Heart right ventricle (tissue), 16 donors: Measurements from ENCODE around the gene NRXN3. TPM values are rescaled to one million over a fixed set of nuclear protein-coding genes. Genes with fewer than 3 reads are reported as not detected.

Experiments
- ATAC-seq, 8 donors: fragments of 200-7000 bp; cut with Tn5 transposase; one replicate each; pipeline ENCODE4 v1.9.1; 2020; ENCODE audit warnings: mild to moderate bottlenecking in 8 of 8, moderate library complexity in 8 of 8, moderate number of reproducible peaks in 1 of 8
- DNase-seq, 2 donors: peaks; one replicate each; pipeline ENCODE4 v3.0.0-alpha.2; 2020
- H3K27ac ChIP-seq, 10 donors: fragments of 200-600 bp; sonication (generic) in 2 of 10; one replicate each; pipeline versions ENCODE4 v1.5.0 to v1.8.0; 2020 to 2022; ENCODE audit warnings: mild to moderate bottlenecking in 3 of 10
- H3K27me3 ChIP-seq, 7 donors: fragments of 200-600 bp; one replicate each; pipeline ENCODE4 v1.8.0; 2021 to 2022; ENCODE audit warnings: mild to moderate bottlenecking in 2 of 7
- H3K36me3 ChIP-seq, 9 donors: fragments of 200-600 bp; sonication (generic) in 1 of 9; one replicate each; pipeline versions ENCODE4 v1.5.0 to v1.8.0; 2020 to 2022; ENCODE audit warnings: mild to moderate bottlenecking in 2 of 9
- H3K4me1 ChIP-seq, 9 donors: fragments of 200-600 bp; sonication (generic) in 1 of 9; one replicate each; pipeline versions ENCODE4 v1.5.0 to v1.8.0; 2020 to 2022; ENCODE audit warnings: mild to moderate bottlenecking in 4 of 9
- H3K4me3 ChIP-seq, 10 donors: fragments of 200-600 bp; sonication (generic) in 2 of 10; one replicate each; pipeline versions ENCODE4 v1.5.0 to v1.8.0; 2020 to 2022; ENCODE audit warnings: mild to moderate bottlenecking in 7 of 10, moderate library complexity in 2 of 10
- H3K9me3 ChIP-seq, 11 donors: fragments of 200-600 bp in 10 of 11; sonication (generic) in 2 of 11; one replicate each; pipeline versions ENCODE4 v1.5.0 to v1.8.0; 2013 to 2022; ENCODE audit warnings: mild to moderate bottlenecking in 2 of 11, control low read depth in 1 of 11, moderate library complexity in 1 of 11
- WGBS, 2 donors: extraction: QIAGEN DNeasy Blood & Tissue Kit; methylation state at CpG; one replicate each; pipeline ENCODE4 v1.1.7; 2013; ENCODE audit warnings: inconsistent platforms in 1 of 2; 5-methylcytosine and 5-hydroxymethylcytosine counted together
- intact Hi-C, 10 donors: fragments of 100-400 bp; cut with DNase I; formaldehyde crosslinking; loops; one replicate each; pipeline versions ENCODE4 v1.11.1 to v1.14.2; 2022
- polyA plus RNA-seq, 2 donors: library from polyadenylated mRNA; stranded (reverse); fragments of 200-250 nt; gene quantifications; one replicate each; pipeline ENCODE4 v1.2.3, GENCODE V29; 2013
- total RNA-seq, 10 donors: library from RNA; stranded (reverse); fragmentation: NEBNext Ultra II Directional in 3 of 10; extraction: Animal tissue kit (Norgen Biotek cat#: 25700) in 3 of 10; gene quantifications; one replicate each; pipeline versions ENCODE4 v1.2.1 to v1.2.4, GENCODE V29; 2021 to 2023
- TF ChIP-seq, protein P1 (sequence below), 9 donors: fragments of 200-600 bp; sonication (generic) in 2 of 9; IDR thresholded peaks; one replicate each; pipeline versions ENCODE4 v1.5.0 to v1.8.0; 2021 to 2022; ENCODE audit warnings: antibody characterized with exemption in 9 of 9, mild to moderate bottlenecking in 5 of 9, moderate library complexity in 1 of 9
- donor health status: Arrhythmogenic right ventricular cardiomyopathy.
- donor health status: ischemic (EF 13 %, LVEDD 7.1; RV severe dilation, severe dysfunction).
- donor health status: healthy with polysubstance abuse.
- donor health status: DM: no; HTN: yes; CAD: no.
- donor health status: DM: no; HTN: no; CAD: no.
- donor health status: ischemic (EF 25% LVEDD 6.9; RV normal size, moderate dysfunction).
- donor health status: ischemic (EF 25% LVEDD 5.7; RV mildly dilated, moderate dysfunction).
- donor health status: healthy.
- donor health status: DM: yes; HTN: yes; CAD: no.
- donor health status: Ischemic cardiomyopathy.
- donor health status: ischemic (EF 35%, LVEDD 5.7; RV mildly dilated, moderate dysfunction).
- donor health status: nonischemic (EF 11% LVEDD 7.7; RV severe dilation, severe dysfunction).
- donor health status: DM: yes; HTN: yes; CAD: no.
- donor health status: PGD.
- donor health status: ischemic (EF 29% LVEDD 5.4; RV normal size, mild dysfunction).
- donor health status: nonischemic (EF 23%, LVEDD 6.1; RV moderate dilation, normal function).

NRXN3 gene
- total and polyA plus RNA-seq, 12 donors = 0.23 to 1.8 (median 0.87) TPM

DNA sequence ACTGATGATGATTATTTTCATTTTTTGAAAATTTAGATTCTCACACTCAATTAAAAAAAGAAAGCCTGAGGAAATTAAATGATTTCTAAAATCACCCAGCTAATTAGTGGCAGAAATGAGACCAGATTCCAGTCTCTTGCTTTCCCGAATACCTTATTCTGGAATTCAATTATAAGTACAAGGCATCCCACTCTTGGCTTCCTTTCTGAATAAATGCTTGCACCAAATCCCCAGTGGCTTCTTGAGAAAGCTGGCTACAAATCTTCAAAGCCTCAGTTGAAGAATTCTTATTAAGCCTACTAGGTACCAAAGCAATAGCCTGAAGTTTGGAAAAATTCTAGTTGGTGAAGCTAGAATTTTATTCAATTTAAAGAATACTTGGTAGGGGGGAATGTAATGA, 1564.5 kb downstream of the NRXN3 start:
- no peak overlapping the region for H3K4me3 ChIP-seq
- H3K36me3 ChIP-seq = no peaks in the 10 kb centered on the region
- intact Hi-C loops = no loop called here
- DNase-seq (no peak), ATAC-seq (no peak)
- H3K4me1 ChIP-seq = no peaks in the 10 kb centered on the region
- no peaks in the 10 kb centered on the region for H3K27me3 ChIP-seq
- WGBS, 2 donors = 64 to 76% methylated on average over 1 of the region's 1 CpG
- H3K9me3 ChIP-seq = peaks cover 0 to 43% (median 8%) of the 10 kb centered on the region in 11 donors
- H3K27ac ChIP-seq = no peak overlapping the region
- TF ChIP-seq, protein P1, sequence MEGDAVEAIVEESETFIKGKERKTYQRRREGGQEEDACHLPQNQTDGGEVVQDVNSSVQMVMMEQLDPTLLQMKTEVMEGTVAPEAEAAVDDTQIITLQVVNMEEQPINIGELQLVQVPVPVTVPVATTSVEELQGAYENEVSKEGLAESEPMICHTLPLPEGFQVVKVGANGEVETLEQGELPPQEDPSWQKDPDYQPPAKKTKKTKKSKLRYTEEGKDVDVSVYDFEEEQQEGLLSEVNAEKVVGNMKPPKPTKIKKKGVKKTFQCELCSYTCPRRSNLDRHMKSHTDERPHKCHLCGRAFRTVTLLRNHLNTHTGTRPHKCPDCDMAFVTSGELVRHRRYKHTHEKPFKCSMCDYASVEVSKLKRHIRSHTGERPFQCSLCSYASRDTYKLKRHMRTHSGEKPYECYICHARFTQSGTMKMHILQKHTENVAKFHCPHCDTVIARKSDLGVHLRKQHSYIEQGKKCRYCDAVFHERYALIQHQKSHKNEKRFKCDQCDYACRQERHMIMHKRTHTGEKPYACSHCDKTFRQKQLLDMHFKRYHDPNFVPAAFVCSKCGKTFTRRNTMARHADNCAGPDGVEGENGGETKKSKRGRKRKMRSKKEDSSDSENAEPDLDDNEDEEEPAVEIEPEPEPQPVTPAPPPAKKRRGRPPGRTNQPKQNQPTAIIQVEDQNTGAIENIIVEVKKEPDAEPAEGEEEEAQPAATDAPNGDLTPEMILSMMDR (IDR thresholded peaks at IDR 0.05) = no peak

DNA sequence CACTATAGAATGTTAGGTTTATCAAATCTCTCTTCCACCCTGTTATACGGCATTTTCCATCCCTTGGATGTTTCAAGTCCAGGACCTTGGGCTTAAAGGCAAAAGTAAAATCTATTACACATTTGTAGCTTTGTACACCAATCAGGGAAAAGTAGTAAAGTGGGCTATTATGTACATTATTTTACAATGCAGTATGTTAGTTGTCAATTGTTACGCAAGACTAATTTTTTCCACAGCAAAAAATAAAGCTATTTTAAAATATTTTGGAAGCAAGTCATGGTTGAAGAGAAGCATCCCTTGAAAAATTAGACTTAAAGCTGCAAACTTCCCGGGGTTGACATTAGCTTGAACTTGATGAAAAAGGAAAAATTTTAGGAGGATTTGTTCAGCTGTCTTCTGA, 1564.9 kb downstream of the NRXN3 start:
- DNase-seq (no peak), ATAC-seq (no peak)
- intact Hi-C loops = no loop called here
- 85 to 88% methylated on average over 3 of the region's 3 CpGs for WGBS, 2 donors
- H3K9me3 ChIP-seq = peaks cover 0 to 43% (median 8%) of the 10 kb centered on the region in 11 donors
- TF ChIP-seq, protein P1 (IDR thresholded peaks at IDR 0.05) = no peak
- H3K4me1 ChIP-seq = no peaks in the 10 kb centered on the region
- H3K4me3 ChIP-seq = no peak overlapping the region
- no peaks in the 10 kb centered on the region for H3K27me3 ChIP-seq
- H3K36me3 ChIP-seq = no peaks in the 10 kb centered on the region
- H3K27ac ChIP-seq = no peak overlapping the region

DNA sequence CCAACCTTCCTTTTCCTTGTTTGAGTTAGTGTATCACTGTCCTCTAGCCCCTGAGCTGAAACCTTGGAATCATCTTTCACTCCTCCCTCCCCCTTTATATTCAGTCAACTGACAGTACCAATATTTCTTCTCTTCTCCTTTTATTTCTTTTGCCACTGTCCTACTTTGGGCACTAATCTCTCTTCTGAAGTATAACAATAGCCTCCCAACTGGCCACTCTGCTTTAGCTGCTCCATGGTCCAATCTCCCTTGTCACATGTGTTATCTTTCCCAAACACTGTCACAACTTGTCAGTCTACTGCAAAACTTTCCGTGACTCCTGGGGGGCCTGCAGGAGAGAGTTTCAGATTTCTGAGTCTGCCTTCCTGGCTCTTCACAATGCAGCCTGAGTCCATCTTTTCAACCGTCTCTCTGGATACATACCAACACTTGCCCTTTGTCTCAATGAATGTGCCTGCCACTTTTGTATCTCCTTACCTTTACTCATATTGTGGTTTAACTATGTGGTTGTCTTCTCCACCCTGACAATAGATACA, 1570.0 kb downstream of the NRXN3 start:
- Histone ChIP-seq H3K4me1 (no peaks in the 10 kb centered on the region), H3K4me3 (no peak overlapping the region), H3K27me3 (no peaks in the 10 kb centered on the region), H3K9me3 (peaks cover 0 to 38% (median 8%) of the 10 kb centered on the region in 11 donors), H3K27ac (no peak overlapping the region), H3K36me3 (no peaks in the 10 kb centered on the region)
- TF ChIP-seq, protein P1 (IDR thresholded peaks at IDR 0.05) = no peak
- no peak for DNase-seq
- intact Hi-C loops = no loop called here
- no peak for ATAC-seq
- 20 to 39% methylated on average over 2 of the region's 2 CpGs for WGBS, 2 donors

DNA sequence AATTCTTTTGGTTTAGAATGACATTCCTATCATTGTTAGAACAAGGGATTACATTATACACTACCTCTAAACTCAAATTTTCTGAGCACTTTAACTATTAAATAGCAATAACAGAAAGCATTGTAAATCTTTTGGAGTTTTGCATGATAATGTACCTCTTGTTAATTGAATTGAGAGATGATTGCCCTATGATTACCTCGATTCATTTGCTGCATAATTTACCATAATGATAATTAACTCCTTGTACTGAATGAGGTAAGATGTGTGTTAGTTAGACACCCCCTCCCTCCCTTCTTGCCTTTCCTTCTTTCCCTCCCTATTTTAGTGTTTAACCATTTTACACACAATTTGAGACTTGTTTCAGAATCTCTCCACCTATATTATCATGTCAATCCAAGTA, 1572.0 kb downstream of the NRXN3 start:
- no peak overlapping the region for H3K4me3 ChIP-seq
- ATAC-seq = no peak
- 72 to 88% methylated on average over 1 of the region's 1 CpG for whole genome bisulfite sequencing, 2 donors
- no peaks in the 10 kb centered on the region for H3K4me1 ChIP-seq
- peaks cover 0 to 18% (median 3%) of the 10 kb centered on the region in 11 donors for H3K9me3 ChIP-seq
- no peaks in the 10 kb centered on the region for H3K36me3 ChIP-seq
- H3K27ac ChIP-seq = no peak overlapping the region
- TF ChIP-seq, protein P1 (IDR thresholded peaks at IDR 0.05) = no peak
- DNase-seq = no peak
- intact Hi-C loops = no loop called here
- no peaks in the 10 kb centered on the region for H3K27me3 ChIP-seq
